Hindlimb muscle (tissue), 1 donor: ENCODE results near the gene PDGFA. TPM values are rescaled to one million over a fixed set of nuclear protein-coding genes. Genes with fewer than 3 reads are reported as not detected.

Source experiments
- DNase-seq: peaks from one replicate; pipeline ENCODE4 v3.0.0-alpha.2; 2013
- polyA plus RNA-seq: library from polyadenylated mRNA; unstranded; fragments of 120-200 nt; gene quantifications from one replicate; pipeline ENCODE4 v1.2.1, GENCODE V29; 2013; ENCODE audit not compliant: insufficient read length

The PDGFA gene
- polyA plus RNA-seq, 1 donor: 33.2 TPM

DNA sequence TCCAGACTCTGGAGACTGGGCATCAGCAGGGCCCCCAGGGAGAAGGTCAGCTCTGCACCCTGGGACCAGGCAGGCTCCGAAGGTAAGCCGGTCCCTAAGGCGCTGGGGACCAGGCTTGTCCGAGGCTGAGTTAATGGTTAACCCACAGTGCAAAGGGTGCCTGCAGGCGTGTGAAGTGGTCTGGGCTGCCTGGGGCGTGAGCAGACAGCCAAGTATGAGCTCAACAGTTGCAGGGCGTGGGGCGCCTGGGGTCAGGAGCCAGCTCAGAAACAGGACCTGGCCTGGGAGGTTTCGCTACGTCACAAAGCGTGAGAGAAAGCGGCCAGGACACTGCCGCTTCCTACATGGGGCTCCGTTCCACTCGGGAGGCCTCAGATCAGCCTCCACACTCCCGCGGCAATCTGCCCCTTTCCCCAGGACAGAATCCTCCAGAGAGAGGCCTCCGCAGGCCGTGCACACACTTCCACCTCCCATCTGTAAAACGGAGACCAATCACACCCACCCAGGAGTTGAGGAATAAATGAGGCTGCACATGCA is 16.0 kb downstream of the PDGFA start:
- DNase-seq: no peak

DNA sequence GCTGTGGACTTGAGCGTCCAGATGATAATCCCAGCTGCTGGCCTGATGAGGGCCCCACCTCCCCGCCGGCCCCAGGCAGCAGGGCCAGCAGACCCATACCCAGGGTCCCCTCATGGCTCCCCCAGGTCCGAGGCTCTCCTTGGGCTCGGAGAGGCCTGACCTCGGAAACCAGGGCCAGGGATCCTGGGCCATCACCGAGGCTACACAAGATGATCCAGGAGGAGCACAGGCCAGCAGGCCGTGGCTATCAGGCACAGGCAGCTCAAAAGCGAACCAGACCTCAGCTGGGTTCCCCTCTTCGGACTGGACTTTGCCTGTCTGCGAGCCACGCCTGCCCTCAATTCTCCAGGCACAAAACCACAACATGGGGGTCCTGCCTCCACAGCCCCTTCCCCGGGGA is 17.4 kb downstream of the PDGFA start:
- DNase-seq: no peak

DNA sequence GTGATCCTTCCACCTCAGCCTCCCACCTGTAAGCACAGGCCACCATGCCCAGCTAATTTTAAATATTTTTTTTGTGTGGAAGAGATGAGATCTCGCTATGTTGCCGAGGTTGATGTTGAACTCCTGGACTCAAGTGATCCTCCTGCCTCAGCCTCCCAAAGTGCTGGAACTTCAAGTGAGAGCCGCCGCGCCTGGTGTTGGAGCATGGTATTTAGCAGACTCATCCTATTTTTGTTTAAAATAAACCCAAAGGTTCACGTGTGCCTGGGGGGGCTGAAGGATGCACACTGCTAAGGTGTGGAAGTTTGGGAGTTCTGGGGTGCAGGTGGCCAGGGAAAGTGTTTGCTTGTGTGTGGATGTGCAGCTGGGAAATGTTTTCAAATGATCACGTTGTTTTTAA is 18.1 kb downstream of the PDGFA start:
- no peak for DNase-seq

DNA sequence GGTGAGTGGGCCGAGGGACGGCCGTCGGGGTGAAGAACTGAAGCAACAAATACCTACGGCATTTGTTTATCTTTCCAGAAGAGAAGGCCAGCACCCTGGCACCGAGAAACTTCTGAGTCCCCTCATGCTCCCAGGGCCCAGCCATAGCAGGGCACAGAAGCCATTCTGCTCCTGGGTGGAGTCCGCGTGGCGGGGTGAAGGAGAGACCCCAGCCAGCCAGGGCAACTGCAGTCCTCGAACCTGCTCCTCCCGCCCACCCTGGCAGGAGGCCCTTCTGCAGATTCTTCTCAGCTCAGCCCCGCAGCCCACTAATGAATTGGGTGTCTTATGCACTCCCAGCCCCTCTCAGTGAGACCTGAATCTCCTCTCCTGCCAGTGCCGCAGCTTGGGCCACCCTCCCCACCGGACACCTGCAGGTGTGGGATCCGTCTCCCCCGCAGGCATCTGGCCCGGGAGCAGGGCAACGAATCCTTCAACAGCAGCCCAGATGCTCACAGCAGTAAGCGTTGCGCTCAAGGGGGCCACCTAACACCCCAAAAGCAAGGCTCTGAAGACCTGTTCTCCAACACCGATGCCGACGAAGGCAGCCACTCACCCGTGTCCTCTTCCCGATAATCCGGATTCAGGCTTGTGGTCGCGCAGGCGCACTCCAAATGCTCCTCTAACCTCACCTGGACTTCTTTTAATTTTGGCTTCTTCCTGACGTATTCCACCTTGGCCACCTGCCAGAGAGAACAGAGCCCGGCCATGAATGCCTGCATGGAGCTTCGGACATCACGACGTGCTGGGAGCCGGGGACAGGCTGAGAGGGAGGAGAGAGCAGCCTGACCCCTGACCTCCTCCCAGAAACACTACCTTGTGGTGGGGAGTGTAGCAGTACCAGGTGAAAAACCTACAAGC is 18.9 kb downstream of the PDGFA start:
- no peak for DNase-seq

DNA sequence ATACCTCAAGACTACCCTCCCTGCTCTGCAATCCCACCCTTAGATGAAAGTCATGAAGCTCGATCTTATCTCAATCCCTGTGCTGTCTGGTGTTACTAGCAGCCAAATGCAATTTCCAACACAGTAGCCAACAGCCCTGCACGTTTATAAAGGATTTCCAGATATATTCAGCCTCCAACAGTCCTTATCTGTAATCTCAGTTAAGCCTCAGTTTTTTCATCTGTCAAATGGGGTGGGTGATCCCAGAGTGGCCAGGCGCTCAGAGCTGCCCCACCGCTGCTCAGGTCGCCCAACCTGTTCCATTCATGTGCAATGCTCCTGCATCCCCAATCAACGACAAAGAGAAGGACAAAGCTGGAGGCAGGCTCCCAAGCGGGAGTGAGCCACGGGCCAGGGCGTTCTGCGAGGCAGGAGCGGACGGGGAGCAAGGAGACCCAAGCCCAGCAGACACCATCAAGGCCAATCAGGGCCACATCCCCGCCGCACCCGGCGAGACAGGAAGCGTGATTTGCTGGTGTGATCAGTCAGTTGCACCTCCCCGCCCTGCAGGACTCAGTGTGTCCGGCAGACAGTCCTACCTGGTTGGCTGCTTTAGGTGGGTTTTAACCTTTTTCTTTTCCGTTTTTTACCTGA is 19.7 kb downstream of the PDGFA start:
- no peak for DNase-seq

DNA sequence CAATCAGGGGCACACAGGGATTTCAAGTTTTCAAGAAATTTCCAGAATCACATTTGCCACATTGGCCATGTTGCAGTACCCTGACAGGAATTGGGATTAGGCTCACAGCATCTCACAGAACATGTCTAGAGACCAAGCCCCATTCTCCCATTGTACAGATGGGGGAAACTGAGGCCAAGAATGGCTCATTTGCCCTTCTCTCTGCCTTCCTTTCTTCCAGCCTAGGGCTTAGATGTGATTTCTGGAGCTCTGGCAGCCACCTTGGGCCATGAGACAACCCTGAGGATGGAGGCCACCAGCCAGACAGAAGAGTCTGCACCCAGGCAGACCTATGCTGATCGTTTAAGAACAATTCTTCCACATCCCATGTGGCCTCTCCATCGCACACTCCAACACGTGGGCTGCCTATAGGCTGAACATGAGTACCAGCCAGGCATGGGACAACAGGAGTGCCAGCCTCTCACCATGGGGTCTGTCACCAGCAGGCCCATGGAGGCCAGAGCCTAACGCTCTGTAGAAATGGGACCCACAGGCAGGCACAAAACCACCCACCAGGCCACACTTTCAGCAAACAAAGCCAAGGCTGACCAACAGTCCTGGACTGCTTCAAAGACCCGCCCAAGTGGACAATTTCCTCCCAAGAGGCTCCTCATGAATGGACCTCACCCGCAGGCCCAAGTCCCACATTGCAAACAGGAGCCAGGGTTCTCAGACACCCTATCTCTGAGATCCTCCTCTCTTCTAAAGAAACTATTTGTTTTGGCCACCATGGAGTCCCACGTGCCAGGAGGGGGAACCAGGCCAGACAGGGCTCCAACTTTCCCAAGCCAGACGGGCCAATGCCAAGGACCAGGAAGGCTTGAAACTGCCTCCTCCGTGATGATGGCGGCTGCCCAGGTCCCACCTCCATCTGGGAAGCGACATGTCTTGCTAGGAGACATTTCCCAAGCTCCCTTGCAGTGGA is 20.7 kb downstream of the PDGFA start:
- DNase-seq: no peak

DNA sequence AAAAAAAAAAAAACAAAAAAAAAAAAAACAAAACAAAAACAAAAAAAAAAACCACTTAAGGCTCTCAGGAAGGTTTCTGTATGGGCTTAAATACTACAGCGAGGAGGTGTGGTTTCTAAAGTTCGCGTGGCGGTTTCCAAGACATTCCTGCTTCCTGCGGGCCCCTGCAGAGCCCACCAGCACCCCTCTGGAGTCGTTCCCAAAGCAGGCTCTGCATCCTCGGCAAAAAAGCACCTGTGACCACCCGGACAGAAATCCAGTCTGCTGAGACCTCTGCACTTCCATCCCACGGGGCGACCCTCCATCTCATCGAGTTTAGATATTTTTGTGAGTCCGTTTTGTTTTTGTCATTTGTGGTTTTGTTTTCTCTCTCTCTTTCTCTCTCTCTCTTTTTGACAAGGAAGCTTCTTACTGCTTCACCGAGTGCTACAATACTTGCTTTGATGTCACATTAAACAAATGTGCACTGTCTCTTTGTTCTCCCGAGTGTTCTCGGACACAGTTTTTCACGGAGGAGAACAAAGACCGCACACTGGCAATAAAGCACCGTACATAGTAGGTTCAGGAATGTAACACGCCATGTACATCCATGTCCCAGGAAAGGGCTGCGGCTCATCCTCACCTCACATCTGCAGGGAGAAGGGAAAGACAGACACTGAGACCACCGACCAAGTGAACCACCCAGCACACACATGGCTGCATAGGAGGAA is 21.5 kb downstream of the PDGFA start:
- DNase-seq: no peak

DNA sequence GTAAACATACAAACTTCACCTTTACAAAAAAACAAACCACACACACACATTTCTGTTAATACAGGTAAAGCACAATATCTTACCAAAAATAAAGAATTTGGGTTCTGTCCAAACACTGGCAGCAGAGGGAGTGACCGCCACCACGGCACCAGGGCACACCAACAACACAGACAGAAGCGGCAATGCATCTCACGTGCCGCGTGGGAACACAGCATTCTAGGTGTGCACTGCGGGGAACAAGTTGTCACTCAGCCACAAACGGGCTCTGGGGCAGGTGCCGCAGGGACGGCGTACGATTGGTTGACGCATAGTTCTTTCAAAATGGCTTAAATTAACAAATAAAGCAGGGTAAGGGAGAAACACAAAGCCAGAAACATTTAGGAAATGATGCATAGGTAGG is 22.3 kb downstream of the PDGFA start:
- DNase-seq: no peak

DNA sequence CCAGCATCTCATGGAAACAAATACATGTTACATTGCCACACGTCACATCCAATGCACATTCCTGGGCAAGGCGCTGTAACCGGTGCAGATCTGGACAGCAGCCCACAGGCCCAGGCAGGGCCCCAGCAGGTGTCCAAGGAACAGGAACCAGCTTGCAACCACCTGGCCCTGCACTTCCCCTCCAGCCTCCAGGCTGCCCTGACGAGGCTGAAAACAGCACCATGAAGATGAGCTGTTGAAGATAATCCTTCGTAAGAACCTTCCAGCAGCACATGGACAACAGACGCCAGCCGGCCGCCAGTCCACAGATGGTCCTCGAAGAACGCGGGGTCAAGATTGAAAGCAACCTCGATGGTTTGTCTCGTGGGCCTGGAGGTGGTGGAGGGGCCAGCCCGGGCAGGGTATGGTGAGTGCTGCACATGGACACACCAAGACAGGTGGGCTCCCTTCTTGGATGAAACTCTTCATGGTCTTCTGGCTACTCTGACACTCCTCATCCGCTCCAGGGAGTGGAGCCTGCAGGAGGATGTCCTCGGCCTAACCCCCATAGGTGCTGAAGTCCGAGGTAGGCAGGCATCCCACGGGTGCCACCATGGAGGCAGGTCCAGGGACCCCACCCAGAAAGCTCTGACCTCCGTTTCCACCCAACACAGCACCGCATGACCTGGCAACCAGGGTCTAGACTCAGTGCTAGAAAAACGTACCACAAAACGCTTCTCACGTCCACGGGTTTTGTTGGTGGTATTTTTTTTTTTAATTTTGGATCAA is 22.9 kb downstream of the PDGFA start:
- no peak for DNase-seq

DNA sequence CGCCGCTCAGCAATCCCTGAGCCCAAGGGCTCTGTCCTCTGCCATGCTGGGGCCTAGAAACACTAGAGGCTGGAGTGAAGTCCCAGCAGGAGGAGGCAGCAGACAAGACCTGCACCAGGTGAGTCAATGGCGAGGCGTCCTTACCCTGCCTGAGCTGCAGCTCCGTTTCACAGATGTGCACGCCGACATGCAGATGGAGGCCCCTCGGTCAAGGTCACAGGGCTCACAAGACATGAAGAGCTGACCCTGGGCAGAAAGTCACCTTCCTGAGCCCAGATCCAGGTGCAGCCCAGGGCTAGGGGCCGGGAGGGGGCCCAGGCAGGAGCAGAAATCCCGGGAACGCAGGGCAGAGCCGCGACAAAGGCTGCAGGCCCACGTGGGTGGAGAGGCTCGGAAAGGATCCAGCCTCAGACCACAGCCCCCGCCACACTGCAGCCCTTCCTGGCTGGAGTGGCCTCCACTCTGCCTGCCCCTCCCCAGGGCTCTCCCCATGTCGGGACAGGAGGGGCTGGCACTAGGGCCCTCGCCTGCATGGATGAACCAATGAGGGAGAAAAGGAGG is 23.8 kb downstream of the PDGFA start:
- DNase-seq: no peak

DNA sequence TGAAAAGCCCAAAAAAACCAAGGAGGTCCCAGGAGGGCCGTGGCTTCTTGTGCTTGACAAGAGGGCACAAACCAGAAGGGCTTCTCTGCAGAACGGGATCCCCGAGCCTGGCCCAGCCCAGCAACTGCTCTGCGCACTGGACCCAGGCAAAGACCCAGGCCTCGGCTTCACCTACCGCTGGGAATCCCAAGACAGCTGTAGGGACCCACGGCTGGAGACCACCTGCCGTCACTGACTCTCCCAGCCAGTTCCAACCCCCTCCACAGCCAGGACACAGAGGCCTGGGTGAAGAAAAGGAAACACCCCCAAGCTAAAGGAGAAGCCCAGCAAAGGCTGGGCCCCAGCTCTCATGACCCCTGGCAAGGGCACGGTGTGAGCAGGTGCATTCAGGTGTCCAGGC is 24.3 kb downstream of the PDGFA start:
- DNase-seq: no peak

DNA sequence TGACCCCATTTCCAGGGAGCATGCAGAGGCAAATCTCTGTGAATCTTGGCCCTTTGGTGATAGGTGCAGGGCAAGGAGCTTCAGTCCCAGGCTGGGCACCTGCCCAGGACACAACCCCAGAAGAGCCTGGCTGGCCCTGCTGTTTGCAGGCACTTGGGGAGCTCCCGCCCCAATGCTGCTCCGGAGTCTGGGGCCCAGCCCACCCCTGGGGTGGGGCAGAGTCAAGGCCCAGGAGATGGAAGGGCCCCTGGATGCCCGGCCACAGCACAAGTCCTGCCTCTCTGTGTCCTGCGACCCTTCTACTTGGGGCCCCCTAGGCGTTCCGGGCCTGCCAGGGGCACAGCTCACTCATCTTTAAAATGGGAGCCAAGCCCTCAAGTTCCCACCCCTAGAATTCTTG is 24.7 kb downstream of the PDGFA start:
- no peak for DNase-seq

DNA sequence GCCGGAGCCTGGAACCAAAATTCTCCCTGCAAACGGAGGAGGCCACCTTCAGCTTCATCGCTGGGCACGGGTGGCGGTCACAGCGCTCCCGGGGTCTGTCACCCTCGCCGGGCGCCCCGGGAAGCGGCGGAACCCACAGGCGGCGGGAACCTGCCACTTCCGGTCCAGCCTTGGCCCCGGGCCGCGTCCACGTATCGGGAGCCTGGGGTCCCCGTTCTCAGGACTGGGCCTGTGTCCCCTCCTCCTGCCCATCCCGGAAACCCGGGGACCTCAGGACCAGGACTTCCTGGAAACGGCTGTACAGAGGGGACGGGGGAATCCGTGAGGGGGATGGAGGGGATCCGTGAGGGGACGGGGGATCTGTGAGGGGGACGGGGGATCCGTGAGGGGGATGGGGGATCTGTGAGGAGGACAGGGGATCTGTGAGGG is 25.4 kb downstream of the PDGFA start:
- DNase-seq: no peak

DNA sequence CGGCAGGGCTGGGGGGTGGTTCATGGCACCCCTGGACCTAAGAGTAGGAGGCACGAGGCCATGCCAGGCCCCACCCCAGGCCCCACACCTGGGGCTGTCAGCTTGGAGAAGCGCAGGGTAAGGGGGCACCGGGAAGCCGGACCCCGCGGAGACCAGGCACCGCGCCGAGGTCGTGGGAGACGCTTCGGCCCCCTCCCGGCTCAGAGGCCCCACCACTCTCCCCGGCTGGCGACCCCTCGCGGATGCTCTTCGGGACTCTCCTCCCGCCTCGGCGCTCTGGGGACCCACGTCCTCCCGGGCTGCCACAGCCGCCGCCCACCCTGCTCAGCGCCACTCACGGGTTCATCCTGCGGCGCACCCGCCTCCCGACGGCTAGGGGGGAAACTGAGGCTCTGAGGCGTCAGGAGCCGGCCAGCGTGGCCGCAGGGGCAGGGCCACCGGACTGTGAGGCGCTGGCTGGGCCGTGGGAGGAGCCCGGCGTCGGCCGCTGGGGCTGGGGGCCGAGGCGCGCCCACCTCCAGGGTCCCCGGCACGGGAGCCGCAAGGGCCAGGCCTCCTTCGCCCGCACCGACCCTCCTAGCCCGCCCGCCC is 25.9 kb downstream of the PDGFA start:
- DNase-seq: no peak

DNA sequence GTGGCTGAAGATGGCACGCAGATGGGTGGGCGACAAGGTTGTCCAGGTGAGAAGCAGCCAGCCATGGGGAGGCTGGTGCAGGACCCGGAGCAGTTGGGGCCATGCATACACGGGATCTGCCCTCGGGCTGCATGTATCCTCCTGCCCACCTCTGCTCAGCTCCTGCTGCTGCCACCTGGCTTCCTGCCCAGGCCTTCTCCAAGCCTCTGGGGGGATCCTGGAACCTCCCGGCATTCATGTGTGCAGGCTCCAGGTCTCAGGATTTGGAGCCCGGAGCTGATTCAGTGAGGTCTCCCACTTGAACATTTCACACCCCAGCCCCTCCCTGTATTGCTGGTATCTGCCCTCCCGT is 27.0 kb downstream of the PDGFA start:
- no peak for DNase-seq

DNA sequence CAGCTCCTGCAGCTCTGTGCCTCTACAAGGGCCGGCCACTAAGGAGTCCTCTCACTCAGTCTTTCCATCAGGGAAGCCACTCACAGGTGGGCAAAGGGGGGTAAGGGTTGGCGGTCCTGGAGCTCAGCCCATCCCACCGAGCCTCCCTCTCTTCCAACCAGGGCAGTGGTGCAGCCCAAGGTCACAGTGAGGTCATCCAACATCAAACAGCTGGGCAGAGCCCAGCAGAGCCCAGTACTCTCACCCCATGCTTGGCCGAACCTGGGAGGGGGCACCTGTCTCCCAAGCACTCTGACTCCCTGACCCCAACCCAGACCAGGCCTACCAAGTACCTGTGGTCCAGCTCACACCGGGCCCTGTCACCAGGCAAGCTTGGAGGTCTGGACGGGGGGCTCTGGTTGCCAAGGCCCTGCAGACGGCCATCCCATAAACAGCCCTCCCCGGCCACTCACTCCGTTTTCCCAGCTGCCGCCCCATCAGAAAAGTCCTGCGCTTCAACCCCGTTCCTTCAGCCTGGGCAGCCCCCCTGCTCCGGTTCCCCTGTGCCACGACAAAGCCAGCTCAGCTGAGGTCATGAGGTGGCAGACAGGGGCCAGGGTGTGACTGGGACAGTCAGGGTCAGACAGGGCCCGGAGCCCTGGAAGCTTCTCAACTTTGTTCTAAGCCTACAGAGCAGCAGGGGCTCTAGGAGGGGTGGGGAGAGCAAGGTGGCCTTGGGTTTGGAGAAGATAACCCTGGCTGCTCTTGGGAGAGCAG is 27.5 kb downstream of the PDGFA start:
- no peak for DNase-seq

DNA sequence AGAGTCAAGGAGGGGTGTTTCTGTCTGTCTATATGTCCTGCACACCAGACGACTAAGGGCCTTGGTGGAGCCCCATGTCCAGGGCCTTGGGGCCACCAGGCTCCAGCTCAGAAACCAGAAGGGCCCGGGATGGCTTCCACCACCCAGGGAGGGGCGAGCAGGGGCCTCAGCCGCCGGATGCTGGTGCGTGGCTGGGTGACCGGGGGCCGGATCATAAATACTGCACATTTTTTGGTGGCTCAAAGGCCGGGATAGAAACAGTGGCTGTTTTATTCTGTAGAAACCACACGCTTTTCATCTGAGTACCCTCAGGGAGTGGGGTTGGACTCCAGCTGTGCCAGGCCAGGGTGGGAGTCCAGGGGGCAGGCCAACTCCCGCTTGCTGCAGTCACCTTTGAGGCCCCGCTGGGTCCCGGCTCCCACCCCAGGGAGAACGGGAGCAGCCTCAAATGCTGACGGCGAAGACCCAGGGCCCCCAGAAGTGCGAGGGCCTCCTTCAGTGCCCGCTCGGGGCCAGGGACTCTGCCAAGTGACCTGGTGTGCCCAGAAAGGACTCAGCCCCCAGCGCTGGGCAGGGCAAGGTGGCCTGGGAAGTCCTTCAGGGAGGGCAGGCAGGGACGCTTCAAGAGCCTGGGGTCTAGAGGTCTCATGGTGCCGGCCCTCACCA is 28.2 kb downstream of the PDGFA start:
- no peak for DNase-seq

DNA sequence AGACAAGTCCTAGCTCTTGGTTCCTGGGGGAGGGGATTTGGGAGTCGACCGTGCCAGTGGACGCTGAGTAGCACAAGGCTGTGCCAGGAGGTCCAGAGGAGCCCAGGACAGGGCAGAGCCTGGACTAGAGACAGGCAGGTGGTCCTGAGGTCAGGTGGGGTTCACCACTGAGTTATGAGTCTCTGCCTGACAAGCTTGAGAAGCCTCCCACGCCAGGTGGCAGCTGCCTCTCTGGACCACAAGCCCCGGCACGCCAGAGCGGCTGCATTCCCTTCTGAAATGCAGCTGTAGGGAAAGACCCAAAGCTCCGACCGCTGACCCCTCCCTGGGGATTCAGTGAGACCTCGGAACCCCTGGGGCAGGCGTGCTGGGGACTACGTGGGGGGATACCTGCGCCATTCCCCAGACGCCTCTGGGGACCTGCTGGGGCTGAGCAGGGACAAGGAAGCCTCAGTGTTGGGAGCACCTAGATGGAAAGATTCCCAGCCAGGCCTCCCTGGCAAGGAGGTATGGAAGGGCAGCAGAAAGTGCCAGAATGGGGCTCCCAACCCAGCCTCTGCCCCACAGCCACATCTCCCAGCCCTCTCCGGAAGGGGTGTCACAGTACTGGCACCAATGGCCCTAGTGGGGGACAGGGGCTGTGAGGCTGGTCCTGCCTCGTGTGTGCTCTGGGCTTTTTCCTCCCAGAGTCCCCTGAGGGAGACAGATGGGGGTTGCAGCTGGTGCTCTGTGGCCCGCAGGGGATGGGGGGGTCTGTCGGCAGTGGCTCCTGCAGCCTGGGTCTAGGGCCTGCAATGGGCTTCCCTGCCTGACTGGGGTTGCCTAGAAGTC is 29.0 kb downstream of the PDGFA start:
- DNase-seq: no peak
